GM13977 (cell line): ENCODE data around the gene KDM4E.

Experiments used
- DNase-seq: peaks from one replicate; pipeline ENCODE4 v3.0.0; 2012; ENCODE audit warnings: low spot score
- CTCF ChIP-seq: IDR thresholded peaks from 2 replicates; pipeline ENCODE4 v1.5.1; 2012; ENCODE audit warnings: mild to moderate bottlenecking, control low read depth; ENCODE audit not compliant: insufficient read depth; ENCODE audit errors: extremely low read depth, missing control alignments
- in situ Hi-C: fragments of 300-500 bp; cut with MboI; formaldehyde crosslinking; loops from one replicate; pipeline ENCODE4 v1.12.0; 2022; ENCODE audit warnings: low sequenced_read_pairs, low pct_unique_long_range_greater_than_20kb, mixed read lengths, inconsistent platforms; ENCODE audit not compliant: unreplicated experiment

Gene KDM4E

GRCh38 chr11:95024958-95025357, at the start of gene KDM4E:
KDM4E (plus strand) TSS chr11:95025258; CDS start chr11:95025558, 300 bp downstream.
- no peak for TF ChIP-seq CTCF
- no peak for DNase-seq
- in situ Hi-C loops: no loop called here

DNA sequence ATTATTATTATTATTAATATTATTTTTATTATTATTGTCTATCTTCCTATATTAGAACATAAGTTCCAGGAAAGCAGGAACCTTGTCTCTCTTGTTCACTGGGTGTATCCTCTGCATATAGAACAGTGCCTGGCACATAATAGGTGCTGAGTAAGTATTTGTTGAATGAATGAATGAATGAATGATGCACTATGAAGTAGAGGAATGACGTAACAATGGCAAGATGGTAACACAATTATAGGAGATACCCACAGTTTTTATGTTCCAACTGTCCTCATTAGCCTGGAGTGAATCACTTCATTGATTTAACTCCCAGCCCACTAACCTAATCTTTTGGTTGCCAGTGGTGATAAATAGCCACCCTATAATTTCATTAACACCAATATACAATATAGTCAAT, 49.5 kb upstream of the KDM4E start:
- no peak for DNase-seq
- in situ Hi-C loops: no loop called here
- no peak for TF ChIP-seq CTCF

DNA sequence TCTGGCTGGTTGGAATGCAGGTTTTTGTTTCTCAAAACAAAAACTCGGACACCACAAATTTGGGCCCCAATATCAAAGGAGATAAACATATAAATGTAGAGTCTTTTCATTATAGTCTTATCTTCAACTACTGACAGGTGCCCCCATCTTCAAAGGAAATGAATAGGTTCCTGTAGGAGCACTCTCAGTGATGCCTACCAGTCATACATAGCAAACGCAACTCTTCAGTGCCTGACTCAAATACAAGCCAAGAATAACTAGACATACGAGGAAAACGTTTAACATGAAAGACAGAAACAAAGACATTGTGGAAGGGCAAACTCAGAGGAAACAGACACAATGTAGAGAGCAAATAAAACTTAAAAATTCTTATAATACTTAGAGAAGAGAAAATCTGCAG, 37.7 kb upstream of the KDM4E start:
- no peak for TF ChIP-seq CTCF
- no peak for DNase-seq
- in situ Hi-C loops: no loop called here

DNA sequence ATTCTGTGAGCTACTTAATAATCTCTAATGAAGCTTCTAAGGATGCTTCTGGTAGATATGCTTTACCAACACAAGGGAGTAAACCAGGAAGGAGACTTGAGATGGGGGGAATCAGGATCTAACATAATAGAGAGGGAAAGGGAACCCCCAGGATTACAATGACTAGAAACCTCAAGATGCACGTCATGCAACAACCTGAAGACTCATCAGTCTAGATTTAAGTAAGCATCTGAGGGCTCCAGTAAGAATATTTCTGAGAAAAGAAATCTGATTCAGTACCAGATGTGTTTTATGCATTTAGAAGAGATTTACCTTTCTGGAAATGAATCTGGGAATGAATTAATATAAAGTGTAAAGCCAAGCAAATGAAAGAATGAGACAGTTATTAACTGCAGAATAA, 36.3 kb upstream of the KDM4E start:
- no peak for DNase-seq
- no peak for TF ChIP-seq CTCF
- in situ Hi-C loops: no loop called here

DNA sequence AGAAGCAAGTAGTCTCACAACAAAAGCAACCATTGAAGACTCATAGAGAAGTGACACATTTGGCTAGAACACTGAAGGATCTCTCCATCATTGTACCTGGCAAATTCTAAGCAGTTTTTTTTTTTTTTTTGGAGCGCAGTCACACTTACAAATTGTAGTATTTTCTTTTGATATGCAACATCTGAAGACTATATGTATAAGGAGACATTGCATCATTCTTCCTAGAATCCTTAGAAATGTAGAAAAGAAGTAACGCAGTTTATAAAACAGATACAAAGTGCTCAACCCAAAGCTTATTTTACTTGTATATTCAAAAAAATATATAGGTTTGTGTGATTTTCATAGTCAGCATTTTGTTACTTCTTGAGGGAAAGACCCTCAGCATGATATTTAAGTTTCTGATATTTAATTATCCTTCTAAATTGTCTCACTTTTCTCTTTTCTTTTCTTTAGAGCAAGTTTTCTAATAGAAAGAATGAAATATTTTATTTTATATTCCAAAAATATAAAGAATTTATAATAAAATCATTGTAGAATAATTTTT, 31.6 kb upstream of the KDM4E start:
- TF ChIP-seq CTCF: no peak
- in situ Hi-C loops: no loop called here

GRCh38 chr11:94997437-94997836, 27.6 kb upstream of the KDM4E start:
- TF ChIP-seq CTCF: peak; percentile 25
- in situ Hi-C loops: no loop called here

More for the DNA sequence above, 31.6 kb upstream of the KDM4E start:
- no peak for DNase-seq

DNA sequence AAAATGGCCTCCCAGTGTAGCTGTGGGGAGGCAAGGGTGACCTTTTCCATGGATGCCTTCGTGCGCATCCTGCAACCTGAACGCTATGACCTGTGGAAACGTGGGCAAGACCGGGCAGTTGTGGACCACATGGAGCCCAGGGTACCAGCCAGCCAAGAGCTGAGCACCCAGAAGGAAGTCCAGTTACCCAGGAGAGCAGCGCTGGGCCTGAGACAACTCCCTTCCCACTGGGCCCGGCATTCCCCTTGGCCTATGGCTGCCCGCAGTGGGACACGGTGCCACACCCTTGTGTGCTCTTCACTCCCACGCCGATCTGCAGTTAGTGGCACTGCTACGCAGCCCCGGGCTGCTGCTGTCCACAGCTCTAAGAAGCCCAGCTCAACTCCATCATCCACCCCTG, 26.8 kb upstream of the KDM4E start:
- in situ Hi-C loops: no loop called here
- DNase-seq: no peak
- TF ChIP-seq CTCF: no peak

More at GRCh38 chr11:94997437-94997836, 27.6 kb upstream of the KDM4E start:
- no peak for DNase-seq
